Fibroblast of pulmonary artery (primary cell): ENCODE data around the gene LIMS1.
"Not testable (repeated sequence)": the region's sequence is repeated elsewhere in the genome, so short reads cannot be mapped to it uniquely, and the experiment has no call there.

Experiments used
- DNase-seq: peaks from one replicate; pipeline ENCODE4 v3.0.0-alpha.2; 2010; ENCODE audit warnings: low read depth
- H3K4me3 ChIP-seq: replicated peaks from 2 replicates; pipeline ENCODE4 v1.5.1; 2011; ENCODE audit warnings: low read depth, mild to moderate bottlenecking, control low read depth, low read length, moderate library complexity
- TF ChIP-seq, protein P1 (sequence below): IDR thresholded peaks from 2 replicates; pipeline ENCODE4 v1.5.1; 2011; ENCODE audit warnings: mild to moderate bottlenecking, control low read depth, low read length, inconsistent platforms; ENCODE audit errors: missing control alignments

The LIMS1 gene, protein sequence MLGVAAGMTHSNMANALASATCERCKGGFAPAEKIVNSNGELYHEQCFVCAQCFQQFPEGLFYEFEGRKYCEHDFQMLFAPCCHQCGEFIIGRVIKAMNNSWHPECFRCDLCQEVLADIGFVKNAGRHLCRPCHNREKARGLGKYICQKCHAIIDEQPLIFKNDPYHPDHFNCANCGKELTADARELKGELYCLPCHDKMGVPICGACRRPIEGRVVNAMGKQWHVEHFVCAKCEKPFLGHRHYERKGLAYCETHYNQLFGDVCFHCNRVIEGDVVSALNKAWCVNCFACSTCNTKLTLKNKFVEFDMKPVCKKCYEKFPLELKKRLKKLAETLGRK

DNA sequence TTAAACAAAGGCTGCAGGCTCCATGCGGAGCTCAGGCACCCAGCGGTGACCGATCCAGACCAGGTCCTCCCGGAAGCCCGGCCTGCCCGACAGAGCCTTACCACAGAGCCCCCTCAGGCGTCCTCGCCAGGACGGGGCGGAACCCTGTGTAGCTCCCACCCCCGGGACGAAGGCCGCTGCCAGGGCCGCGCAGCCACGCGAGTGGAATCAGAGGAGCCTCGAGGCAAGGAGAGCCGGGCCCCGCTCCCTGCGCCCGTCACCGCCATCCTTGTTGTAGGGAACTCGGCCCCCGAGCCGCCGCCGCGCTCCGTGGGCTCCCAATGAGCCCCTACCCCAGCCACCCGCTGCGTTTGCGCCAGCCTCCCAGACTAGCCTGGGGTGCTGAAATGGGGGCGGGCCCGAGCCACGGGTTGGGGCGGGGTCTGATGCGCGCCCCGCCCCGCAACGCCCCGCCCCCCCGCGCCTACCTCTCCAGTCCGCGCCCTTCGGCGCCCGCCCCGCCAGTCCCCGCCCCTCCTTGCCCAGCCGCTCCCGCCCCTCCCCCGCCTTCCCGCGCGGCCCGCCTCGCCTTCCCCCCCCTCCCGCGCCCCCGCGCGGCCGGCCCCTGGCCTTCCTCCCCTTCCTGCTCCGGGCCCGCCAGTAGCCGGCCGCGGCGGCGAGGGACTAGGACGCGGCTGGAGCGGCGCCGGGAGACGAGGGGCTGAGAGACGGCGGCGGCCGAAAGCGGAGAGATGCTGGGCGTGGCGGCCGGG lies at the start of gene LIMS1:
Gene LIMS1 (plus strand): TSS at position 639 of the 752 bp plus-strand sequence. CDS start 93 bp downstream, at position 732.
- peak; percentile 87 for DNase-seq
- TF ChIP-seq, protein P1, sequence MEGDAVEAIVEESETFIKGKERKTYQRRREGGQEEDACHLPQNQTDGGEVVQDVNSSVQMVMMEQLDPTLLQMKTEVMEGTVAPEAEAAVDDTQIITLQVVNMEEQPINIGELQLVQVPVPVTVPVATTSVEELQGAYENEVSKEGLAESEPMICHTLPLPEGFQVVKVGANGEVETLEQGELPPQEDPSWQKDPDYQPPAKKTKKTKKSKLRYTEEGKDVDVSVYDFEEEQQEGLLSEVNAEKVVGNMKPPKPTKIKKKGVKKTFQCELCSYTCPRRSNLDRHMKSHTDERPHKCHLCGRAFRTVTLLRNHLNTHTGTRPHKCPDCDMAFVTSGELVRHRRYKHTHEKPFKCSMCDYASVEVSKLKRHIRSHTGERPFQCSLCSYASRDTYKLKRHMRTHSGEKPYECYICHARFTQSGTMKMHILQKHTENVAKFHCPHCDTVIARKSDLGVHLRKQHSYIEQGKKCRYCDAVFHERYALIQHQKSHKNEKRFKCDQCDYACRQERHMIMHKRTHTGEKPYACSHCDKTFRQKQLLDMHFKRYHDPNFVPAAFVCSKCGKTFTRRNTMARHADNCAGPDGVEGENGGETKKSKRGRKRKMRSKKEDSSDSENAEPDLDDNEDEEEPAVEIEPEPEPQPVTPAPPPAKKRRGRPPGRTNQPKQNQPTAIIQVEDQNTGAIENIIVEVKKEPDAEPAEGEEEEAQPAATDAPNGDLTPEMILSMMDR: no peak
- H3K4me3 ChIP-seq: peak within 1 kb of the TSS; percentile 83

DNA sequence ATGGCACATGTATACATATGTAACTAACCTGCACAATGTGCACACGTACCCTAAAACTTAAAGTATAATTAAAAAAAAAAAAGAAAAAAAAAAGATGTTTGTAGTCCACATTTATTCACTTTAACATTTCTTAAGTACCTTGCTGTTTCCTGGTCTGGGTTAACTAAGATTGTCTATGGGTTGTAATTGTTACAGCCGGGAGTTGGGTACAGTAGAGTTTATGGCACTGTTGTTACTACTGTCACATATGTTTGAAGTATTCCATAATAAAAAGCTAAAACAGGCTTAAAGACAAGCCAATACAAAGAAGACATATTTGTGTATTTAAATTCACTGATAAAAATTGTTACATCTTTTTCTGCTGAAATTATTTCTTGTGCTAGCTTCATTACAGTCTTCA lies 49.0 kb upstream of the LIMS1 start:
- H3K4me3 ChIP-seq: no peak overlapping the region
- TF ChIP-seq, protein P1: no peak
- DNase-seq: no peak

DNA sequence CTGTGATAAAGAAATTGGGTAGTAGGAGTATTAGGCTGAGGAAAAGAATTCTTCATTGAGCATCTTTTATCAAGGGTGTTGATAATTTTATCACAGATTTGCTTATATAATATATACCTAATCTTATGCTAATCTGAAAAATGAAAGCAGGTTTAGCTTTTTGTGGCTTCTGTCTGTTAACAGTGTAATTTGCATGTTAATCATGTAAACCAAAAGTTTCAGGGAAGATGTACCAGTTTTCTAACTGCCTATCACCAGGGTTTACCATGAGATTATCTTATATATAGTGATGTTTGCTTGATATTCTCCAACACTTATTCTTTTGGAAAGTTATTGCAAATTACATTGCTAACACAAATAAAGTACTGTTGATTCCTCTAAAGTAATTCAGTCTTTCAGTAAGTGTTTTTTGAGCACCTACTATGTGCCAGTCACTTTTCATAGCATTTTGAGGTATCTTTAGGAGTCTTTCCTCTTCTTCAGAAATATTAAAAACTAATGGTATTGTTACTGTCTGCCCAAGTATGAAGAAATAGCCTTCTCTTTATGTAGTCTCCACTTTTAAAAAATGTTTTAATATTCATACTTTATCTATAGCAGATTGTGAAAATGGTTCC lies 43.7 kb upstream of the LIMS1 start:
- no peak for DNase-seq
- H3K4me3 ChIP-seq: no peak overlapping the region
- TF ChIP-seq, protein P1: no peak

DNA sequence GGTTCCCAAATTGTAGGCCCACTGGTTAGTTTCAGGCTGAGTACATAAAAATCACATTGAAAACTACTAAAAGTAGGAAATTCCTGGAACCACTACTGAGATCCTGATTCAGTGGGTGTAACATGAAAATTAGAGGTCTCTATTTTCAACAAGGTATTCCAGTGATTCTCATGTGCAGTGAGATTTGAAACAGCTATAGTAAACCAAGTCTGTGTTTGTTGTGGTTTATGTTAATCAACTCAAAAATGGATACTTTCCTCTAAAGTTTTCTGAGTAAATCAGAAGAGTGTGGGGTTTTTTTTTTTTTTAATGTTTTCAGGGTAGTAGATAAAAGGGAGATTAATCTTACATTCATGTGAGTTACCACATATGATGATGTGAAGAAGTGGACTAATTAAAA lies 42.4 kb upstream of the LIMS1 start:
- DNase-seq: no peak
- TF ChIP-seq, protein P1: no peak
- no peak overlapping the region for H3K4me3 ChIP-seq

DNA sequence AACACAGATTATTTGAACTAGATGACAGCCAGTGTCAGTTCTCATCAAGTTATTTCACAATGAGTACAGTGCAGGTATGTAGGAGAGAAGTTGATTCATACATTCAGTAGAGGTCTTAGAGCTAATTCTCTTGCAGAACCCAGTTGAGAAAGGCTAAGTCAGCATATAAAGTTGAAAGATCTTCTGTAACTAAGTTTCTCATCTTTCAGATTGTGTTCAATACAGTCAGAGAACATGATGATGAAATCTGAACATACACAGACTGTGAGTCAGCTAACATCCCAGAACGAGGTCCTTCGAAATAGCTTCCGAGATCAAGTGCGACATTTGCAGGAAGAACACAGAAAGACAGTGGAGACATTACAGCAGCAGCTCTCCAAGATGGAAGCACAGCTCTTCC lies 41.9 kb upstream of the LIMS1 start:
- DNase-seq: peak; percentile 95
- TF ChIP-seq, protein P1: peak; percentile 6
- H3K4me3 ChIP-seq: no peak overlapping the region

DNA sequence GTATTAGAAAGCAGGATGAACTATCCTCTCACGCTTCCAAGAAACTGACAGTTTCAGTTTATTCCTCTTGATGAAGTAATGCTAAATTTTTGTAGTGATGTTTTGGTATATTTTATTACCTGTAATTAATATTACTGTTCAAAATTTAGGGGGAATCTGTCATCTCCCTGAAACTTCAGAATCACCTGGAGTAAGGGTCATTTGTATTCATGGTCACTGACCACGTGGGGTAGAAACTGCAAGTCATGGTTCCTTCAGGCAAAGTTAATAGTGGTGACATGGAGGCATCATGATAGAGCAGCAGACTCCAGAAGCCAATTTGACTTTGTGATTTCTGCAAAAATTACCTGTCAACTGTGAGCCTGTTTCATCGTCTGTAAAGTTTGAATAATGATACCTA lies 38.1 kb upstream of the LIMS1 start:
- DNase-seq, H3K4me3 ChIP-seq: not testable (repeated sequence)

DNA sequence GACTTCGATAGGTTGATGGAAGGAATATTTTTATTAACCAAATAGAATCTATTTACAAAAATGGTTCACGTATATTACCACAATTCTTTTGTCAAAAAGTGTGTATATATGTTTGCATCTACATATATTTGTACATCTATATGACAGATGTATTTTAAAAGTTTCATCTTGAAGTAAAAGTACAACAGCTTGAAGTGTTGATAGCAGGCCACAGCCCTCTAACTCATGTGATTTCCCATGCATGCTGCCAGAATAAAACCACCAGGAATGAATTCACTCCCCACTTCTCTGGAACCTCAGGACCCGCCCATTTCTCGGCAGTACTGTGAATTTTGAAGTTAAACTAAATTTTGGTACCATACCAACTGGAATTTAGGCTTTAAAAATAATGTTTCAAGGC lies 26.6 kb upstream of the LIMS1 start:
- peak; percentile 48 for DNase-seq
- not testable (repeated sequence) for H3K4me3 ChIP-seq

DNA sequence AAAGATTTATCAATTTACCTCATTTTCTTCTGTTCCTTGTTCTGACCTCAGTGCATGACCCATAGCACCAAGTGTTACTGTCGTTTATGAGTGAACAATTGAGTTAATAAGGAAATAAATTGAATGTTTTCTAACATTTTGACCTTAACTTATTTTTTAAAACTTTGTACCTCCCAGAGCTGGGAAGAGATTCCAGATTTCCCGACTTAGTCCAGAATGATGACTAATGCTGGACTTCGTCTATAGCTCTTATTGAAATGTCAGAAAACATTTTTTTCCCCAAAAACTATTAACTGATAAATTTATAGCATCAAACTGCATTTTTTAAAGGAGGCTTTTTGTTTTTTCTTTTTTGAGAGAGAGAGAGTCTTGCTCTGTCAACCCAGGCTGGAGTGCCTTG lies 21.8 kb upstream of the LIMS1 start:
- not testable (repeated sequence) for DNase-seq, H3K4me3 ChIP-seq

DNA sequence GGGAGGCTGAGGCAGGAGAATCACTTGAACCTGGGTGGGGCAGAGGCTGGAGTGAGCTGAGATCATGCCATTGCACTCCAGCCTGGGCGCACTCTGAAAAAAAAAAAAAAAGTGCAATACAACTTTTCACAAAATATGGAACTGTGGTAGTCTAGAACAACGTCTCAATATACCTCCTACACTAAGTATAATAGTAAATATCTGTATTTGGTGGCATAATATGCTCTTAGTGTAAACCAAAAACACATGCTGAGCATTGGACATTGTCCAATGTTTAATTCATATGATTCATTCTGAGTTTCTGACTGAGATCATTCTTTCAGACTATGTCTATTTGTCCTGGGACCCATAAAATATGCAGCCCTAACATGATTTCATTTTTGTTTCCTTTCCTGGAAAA lies 19.8 kb upstream of the LIMS1 start:
- not testable (repeated sequence) for DNase-seq, H3K4me3 ChIP-seq

DNA sequence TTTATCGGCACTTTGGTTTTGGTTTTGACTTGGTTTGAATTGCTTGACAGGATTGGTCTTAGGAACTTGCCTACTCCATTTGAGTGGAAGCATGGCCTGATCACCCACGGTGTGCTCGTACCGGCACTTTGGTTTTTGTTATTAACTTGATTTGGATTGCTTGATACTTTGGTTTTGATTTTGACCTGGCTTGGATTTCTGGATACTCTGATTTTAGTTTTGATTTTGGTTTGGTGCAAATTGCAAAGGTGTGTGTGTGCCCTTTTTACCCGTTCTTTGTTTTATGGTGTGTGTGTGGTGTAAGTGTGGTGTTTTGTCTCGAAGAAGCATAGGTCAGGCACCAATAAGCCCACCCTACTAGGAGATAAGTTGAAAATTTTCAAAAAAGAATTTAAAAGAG lies 9.6 kb upstream of the LIMS1 start:
- H3K4me3 ChIP-seq, DNase-seq: not testable (repeated sequence)

DNA sequence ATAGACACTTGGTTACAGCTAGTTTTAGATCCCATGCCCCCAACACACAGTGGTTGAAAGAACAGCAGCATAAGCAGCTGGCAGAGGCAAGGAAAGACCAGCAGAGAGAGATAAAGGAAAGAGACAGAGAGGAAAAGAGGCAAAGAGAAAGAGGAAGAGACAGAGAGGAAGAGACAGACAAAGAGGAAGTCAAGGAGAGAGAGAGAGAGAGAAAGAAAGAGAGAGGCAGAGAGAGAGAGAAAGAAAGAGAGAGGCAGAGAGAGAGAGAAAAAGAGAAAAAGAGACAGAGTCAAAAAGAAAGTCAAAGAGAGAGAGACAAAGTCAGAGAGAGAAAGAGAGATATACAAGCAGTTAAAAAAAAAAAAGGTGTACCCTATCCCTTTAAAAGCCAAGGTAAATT lies 9.0 kb upstream of the LIMS1 start:
- not testable (repeated sequence) for DNase-seq, H3K4me3 ChIP-seq
